GM12878 (cell line): ENCODE results near the gene BBOX1. TPM values are rescaled to one million over a fixed set of nuclear protein-coding genes. Genes with fewer than 3 reads are reported as not detected.

Source experiments
- ATAC-seq: fragments of 200-7000 bp; cut with Tn5 transposase; 3 replicates; pipeline ENCODE4 v1.9.1; 2020; ENCODE audit warnings: mild to moderate bottlenecking, moderate library complexity
- BruUV-seq: library from RNA; stranded (reverse); fragments of 400-500 nt; replicated peaks from 2 replicates; lab custom pipeline; 2021; lab: Mats Ljungman, UMichigan
- CTCF ChIA-PET: fragments of 300-600 bp; sonication (Branson Sonifier 250); formaldehyde crosslinking; extraction: SDS; loops from one replicate; lab custom pipeline; 2021; ENCODE audit warnings: inconsistent platforms; lab: Yijun Ruan, JAX
- POLR2A ChIA-PET: fragments of 350-600 bp; formaldehyde crosslinking; extraction: SDS; loops from one replicate; lab custom pipeline; 2021; ENCODE audit warnings: inconsistent platforms; lab: Charles Lee
- RAD21 ChIA-PET: fragments of 300-600 bp; sonication (Branson Sonifier 250); formaldehyde crosslinking; loops from one replicate; lab custom pipeline; 2023; ENCODE audit warnings: antibody characterized with exemption; ENCODE audit not compliant: unreplicated experiment; lab: Charles Lee
- SMC1A ChIA-PET: fragments of 300-600 bp; sonication (Branson Sonifier 250); formaldehyde crosslinking; loops from one replicate; lab custom pipeline; 2023; ENCODE audit not compliant: unreplicated experiment, uncharacterized antibody; lab: Charles Lee
- DNase-seq: peaks from one replicate; pipeline ENCODE4 v3.0.0-alpha.2; 2011; ENCODE audit warnings: low read depth, low spot score
- FAIRE-seq: peaks from 3 replicates; lab custom pipeline; 2011; peaks lifted over from hg19 to GRCh38; lab: Jason Lieb, UNC
- H2AFZ ChIP-seq: 2 replicates; pipeline ENCODE4 v1.6.0; 2011; ENCODE audit warnings: low read depth, low read length, control low read depth; ENCODE audit not compliant: control insufficient read depth
- H3K27ac ChIP-seq: 2 replicates; pipeline ENCODE4 v1.5.1; 2011; ENCODE audit warnings: control low read depth; ENCODE audit not compliant: control insufficient read depth, insufficient read depth
- H3K27me3 ChIP-seq, 2 experiments: replicated peaks in 1 of 2; 2 replicates each; pipeline versions ENCODE4 v1.6.0 to v1.6.1; 2011; ENCODE audit warnings: low read length in 1 of 2; ENCODE audit not compliant: control insufficient read depth in 2 of 2, insufficient read depth in 2 of 2
- H3K36me3 ChIP-seq, 2 experiments: 2 replicates each; pipeline ENCODE4 v1.5.1; 2011; ENCODE audit warnings: low read length in 1 of 2; ENCODE audit not compliant: control insufficient read depth in 2 of 2, insufficient read depth in 2 of 2
- H3K4me1 ChIP-seq: 2 replicates; pipeline ENCODE4 v1.6.1; 2011; ENCODE audit warnings: mild to moderate bottlenecking, low read length, moderate library complexity, mixed read lengths; ENCODE audit not compliant: control insufficient read depth, insufficient read depth
- H3K4me2 ChIP-seq: 2 replicates; pipeline ENCODE4 v1.6.0; 2011; ENCODE audit warnings: control low read depth; ENCODE audit not compliant: control insufficient read depth, insufficient read depth
- H3K4me3 ChIP-seq: fragments of 200-600 bp; sonication (generic); 2 replicates; pipeline ENCODE4 v1.5.1; 2016
- H3K79me2 ChIP-seq: 2 replicates; pipeline ENCODE4 v1.6.0; 2011; ENCODE audit warnings: low read length; ENCODE audit not compliant: control insufficient read depth, insufficient read depth
- H3K9ac ChIP-seq: 2 replicates; pipeline ENCODE4 v1.8.0; 2011; ENCODE audit warnings: low read length, control low read depth, mixed read lengths; ENCODE audit not compliant: control insufficient read depth, insufficient read depth
- H3K9me3 ChIP-seq: replicated peaks from 3 replicates; pipeline ENCODE4 v1.5.1; 2011; ENCODE audit warnings: mild to moderate bottlenecking, low read length; ENCODE audit not compliant: control insufficient read depth, insufficient read depth
- H4K20me1 ChIP-seq: 2 replicates; pipeline ENCODE4 v1.6.0; 2011; ENCODE audit not compliant: control insufficient read depth, insufficient read depth
- ASH2L ChIP-seq: fragments of 300-600, 200-600 bp; sonication (generic); IDR thresholded peaks from 2 replicates; pipeline ENCODE4 v1.6.1; 2017; ENCODE audit warnings: low read depth, mild to moderate bottlenecking, borderline replicate concordance
- BACH1 ChIP-seq: fragments of 450-650 bp; IDR thresholded peaks from 2 replicates; pipeline ENCODE4 v1.6.1; 2017; ENCODE audit warnings: mild to moderate bottlenecking, borderline replicate concordance
- E4F1 ChIP-seq: fragments of 450-650 bp; IDR thresholded peaks from 2 replicates; pipeline ENCODE4 v1.6.1; 2018; ENCODE audit warnings: borderline replicate concordance, mild to moderate bottlenecking; ENCODE audit not compliant: partially characterized antibody
- GATAD2B ChIP-seq: fragments of 450-650 bp; conservative IDR thresholded peaks from 2 replicates; pipeline ENCODE4 v1.6.1; 2017; ENCODE audit warnings: low read depth, mild to moderate bottlenecking, moderate library complexity
- IKZF1 ChIP-seq: fragments of 450-650 bp; conservative IDR thresholded peaks from 2 replicates; pipeline ENCODE4 v1.6.1; 2017; ENCODE audit warnings: antibody characterized with exemption, mild to moderate bottlenecking
- PBX3 ChIP-seq: IDR thresholded peaks from 2 replicates; pipeline ENCODE4 v1.6.1; 2011; ENCODE audit warnings: mild to moderate bottlenecking, low read depth, low read length, moderate library complexity; ENCODE audit not compliant: insufficient replicate concordance
- PKNOX1 ChIP-seq: fragments of 450-650 bp; IDR thresholded peaks from 2 replicates; pipeline ENCODE4 v1.6.1; 2016; ENCODE audit warnings: mild to moderate bottlenecking
- SPI1 ChIP-seq: IDR thresholded peaks from 2 replicates; pipeline ENCODE4 v1.6.1; 2011; ENCODE audit warnings: low read depth, mild to moderate bottlenecking, low read length, moderate library complexity, borderline replicate concordance; ENCODE audit not compliant: insufficient read depth
- ZBTB11 ChIP-seq: fragments of 450-650 bp; formaldehyde crosslinking; IDR thresholded peaks from 2 replicates; pipeline ENCODE4 v1.5.0; 2022; ENCODE audit warnings: mild to moderate bottlenecking, missing genetic modification characterization
- ZNF622 ChIP-seq: fragments of 450-650 bp; IDR thresholded peaks from 2 replicates; pipeline ENCODE4 v1.6.1; 2017; ENCODE audit warnings: mild to moderate bottlenecking, inconsistent platforms
- ZSCAN29 ChIP-seq: fragments of 450-650 bp; IDR thresholded peaks from 2 replicates; pipeline ENCODE4 v1.6.1; 2017; ENCODE audit warnings: mild to moderate bottlenecking, moderate library complexity
- WGBS: methylation state at CpG from one replicate; pipeline ENCODE4 v1.1.6; 2016; ENCODE audit warnings: low lambda C conversion rate; ENCODE audit not compliant: insufficient replicate concordance, insufficient coverage; ENCODE audit errors: missing lambda C conversion rate; 5-methylcytosine and 5-hydroxymethylcytosine counted together
- in situ Hi-C: fragments of 300-500 bp; cut with MboI; formaldehyde crosslinking; loops from 9 replicates; pipeline ENCODE4 v1.14.3; 2018; ENCODE audit warnings: mixed read lengths
- intact Hi-C: fragments of 100-400 bp; cut with micrococcal nuclease; formaldehyde crosslinking; loops from one replicate; pipeline ENCODE4 v1.14.2; 2022; ENCODE audit not compliant: unreplicated experiment
- polyA plus RNA-seq, 11 experiments: library from polyadenylated mRNA; depleted of rRNA in 4 of 11; unstranded in 6 of 11; stranded (reverse) in 5 of 11; fragments of >200 nt; fragmentation: Nextera tagmentation in 4 of 11; fragmentation: Illumina TruSeq in 1 of 11; extraction: Ambion mirVana in 4 of 11; extraction: Trizol in 1 of 11; gene quantifications; 1 replicate in 1 of 11; 2 replicates in 10 of 11; pipeline versions ENCODE4 v1.2.1 to v1.2.3, GENCODE V29; 2011 to 2016; ENCODE audit warnings: inconsistent platforms in 2 of 11, missing spikeins in 2 of 11, low read depth in 1 of 11
- total RNA-seq, 4 experiments: library from RNA; depleted of rRNA in 3 of 4; stranded (reverse); fragments of >200 nt in 3 of 4; fragmentation: Illumina TruSeq in 1 of 4; extraction: Trizol in 1 of 4; gene quantifications; 2 replicates each; pipeline versions ENCODE4 v1.2.1 to v1.2.3, GENCODE V29; 2013 to 2021

Gene BBOX1
- total and polyA plus RNA-seq, 10 of the 15 experiments (the other 5 are each of a cell fraction or from before 2014, with no cell fraction given): 3.5 TPM; not detected in 9

GRCh38 chr11:27039873-27040272, 742 bp upstream of the BBOX1 start (continued):
- TF ChIP-seq PBX3 (no peak), IKZF1 (no peak), ZSCAN29 (no peak), E4F1 (no peak), ZNF622 (no peak), ASH2L (no peak)
- TF ChIP-seq, all 136 proteins: peak for 0

- WGBS: 17% methylated on average over 2 of the region's 2 CpGs
- Histone ChIP-seq H3K9ac (no peak overlapping the region), H4K20me1 (no peaks in the 10 kb centered on the region), H3K4me3 (no peak overlapping the region), H3K9me3 (no peaks in the 10 kb centered on the region), H3K27ac (no peak overlapping the region), H2AFZ (no peak overlapping the region), H3K4me1 (no peaks in the 10 kb centered on the region), H3K27me3 (no peaks in the 10 kb centered on the region), H3K4me2 (no peak overlapping the region), H3K36me3 (no peaks in the 10 kb centered on the region), H3K79me2 (no peaks in the 10 kb centered on the region)
- in situ Hi-C loops: no loop called here
- FAIRE-seq (no peak), ATAC-seq (no peak), DNase-seq (no peak)
- RAD21 ChIA-PET: interaction anchor here (1.0 kb wide), 1 partner anchor 14 kb away, joined by 4 read pairs; no protein-coding TSS in a partner anchor
- BruUV-seq: no TSS peak
- POLR2A ChIA-PET: interaction anchor here (0.8 kb wide), 1 partner anchor 10 kb away, joined by 3 read pairs; no protein-coding TSS in a partner anchor
- intact Hi-C loops: no loop called here
- SMC1A ChIA-PET: interaction anchor here (0.8 to 1.8 kb wide), 5 partner anchors 11 to 117 kb away, joined by 3 to 4 read pairs (median 3); no protein-coding TSS in a partner anchor
- CTCF ChIA-PET: interaction anchor here (0.5 to 1.4 kb wide), 4 partner anchors 11 to 291 kb away, joined by 3 to 6 read pairs (median 4); no protein-coding TSS in a partner anchor
- TF ChIP-seq ZBTB11 (CRISPR knock-in tag) (no peak), PKNOX1 (no peak), GATAD2B (no peak), BACH1 (no peak), SPI1 (no peak)
Observed at GRCh38 chr11:27041141-27041899, 705 bp downstream of the BBOX1 start.
